H1 (cell line): Measurements from ENCODE around the gene SLC66A1. TPM values are rescaled to one million over a fixed set of nuclear protein-coding genes. Genes with fewer than 3 reads are reported as not detected.

Source experiments
- EP300 ChIP-seq, 2 experiments: IDR thresholded peaks; 1 replicate in 1 of 2; 2 replicates in 1 of 2; pipeline ENCODE4 v1.6.1; 2011 to 2012; ENCODE audit warnings: low read depth in 2 of 2, low read length in 2 of 2, mild to moderate bottlenecking in 2 of 2, borderline replicate concordance in 1 of 2, inconsistent platforms in 1 of 2, moderate library complexity in 1 of 2
- MAX ChIP-seq: IDR thresholded peaks from 2 replicates; pipeline ENCODE4 v1.6.1; 2012; ENCODE audit warnings: inconsistent platforms
- SAP30 ChIP-seq: fragments of 300-600 bp; sonication (generic); IDR thresholded peaks from 2 replicates; pipeline ENCODE4 v1.7.1; 2012; ENCODE audit warnings: low read length, moderate library complexity, mild to moderate bottlenecking, inconsistent platforms; ENCODE audit not compliant: insufficient read depth, insufficient replicate concordance
- TEAD4 ChIP-seq: IDR thresholded peaks from 2 replicates; pipeline ENCODE4 v1.6.1; 2012; ENCODE audit warnings: low read depth, low read length, inconsistent platforms, mixed read lengths
- polyA plus RNA-seq, 7 experiments: library from polyadenylated mRNA; depleted of rRNA in 3 of 7; stranded (reverse) in 5 of 7; unstranded in 2 of 7; fragments of >200 nt in 5 of 7; fragments of 200-250 nt in 2 of 7; gene quantifications; 1 replicate in 5 of 7; 2 replicates in 1 of 7; 4 replicates in 1 of 7; pipeline versions ENCODE4 v1.2.1 to v1.2.3, GENCODE V29; 2011 to 2013; ENCODE audit warnings: missing spikeins in 2 of 7, mixed read lengths in 2 of 7
- total RNA-seq: library from RNA; stranded (reverse); fragmentation: NEBNext Ultra II Directional; extraction: Animal tissue kit (Norgen Biotek cat#: 25700); gene quantifications from 2 replicates; pipeline ENCODE4 v1.2.1, GENCODE V29; 2021
- TF ChIP-seq, protein P1 (sequence below): IDR thresholded peaks from 2 replicates; pipeline ENCODE4 v1.6.1; 2012; ENCODE audit warnings: inconsistent platforms

SLC66A1 gene
- total and polyA plus RNA-seq, 2 of the 8 experiments (the other 6 are each of a cell fraction or from before 2014, with no cell fraction given) = 16.8 to 27.9 TPM

- TF ChIP-seq MAX (no peak), EP300 (IDR thresholded peaks at IDR 0.05; ENCODE audit: borderline replicate concordance in 1 of 2, low read depth in 2 of 2, low read length in 2 of 2) (no peak), SAP30 (no peak), TEAD4 (no peak)
- TF ChIP-seq, protein P1, sequence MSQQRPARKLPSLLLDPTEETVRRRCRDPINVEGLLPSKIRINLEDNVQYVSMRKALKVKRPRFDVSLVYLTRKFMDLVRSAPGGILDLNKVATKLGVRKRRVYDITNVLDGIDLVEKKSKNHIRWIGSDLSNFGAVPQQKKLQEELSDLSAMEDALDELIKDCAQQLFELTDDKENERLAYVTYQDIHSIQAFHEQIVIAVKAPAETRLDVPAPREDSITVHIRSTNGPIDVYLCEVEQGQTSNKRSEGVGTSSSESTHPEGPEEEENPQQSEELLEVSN = no peak
Observed at GRCh38 chr1:19376428-19377372, 64.6 kb downstream of the SLC66A1 start (continued).
